ENCODE data around the gene SPTA1. TPM values are rescaled to one million over a fixed set of nuclear protein-coding genes. Genes with fewer than 3 reads are reported as not detected.

Gene SPTA1
- total and polyA plus RNA-seq, 12 donors, result under 0.01 to 2.8 (median 0.19) TPM; not detected in 7

GRCh38 chr1:158644449-158644848 is 42.1 kb downstream of the SPTA1 start:
- Histone ChIP-seq H3K4me1 (replicated peaks in 1 of 2) (no peaks in the 10 kb centered on the region), H3K9me3 (replicated peaks in 1 of 3) (no peaks in the 10 kb centered on the region), H3K4me3 (no peak overlapping the region), H3K36me3 (replicated peaks in 1 of 2) (no peaks in the 10 kb centered on the region), H3K27me3 (no peaks in the 10 kb centered on the region), H3K27ac (no peak overlapping the region)
- no peak for DNase-seq
- no peak for TF ChIP-seq CTCF (IDR thresholded peaks at IDR 0.05)
- intact Hi-C loops (cut with DNase I), result no loop called here
- 48 to 65% (median 60%) methylated on average over 2 of the region's 2 CpGs for WGBS, 4 donors

GRCh38 chr1:158638904-158639303 is 47.6 kb downstream of the SPTA1 start:
- H3K4me3 ChIP-seq, result no peak overlapping the region
- DNase-seq, result no peak
- no peaks in the 10 kb centered on the region for H3K4me1 ChIP-seq (replicated peaks in 1 of 2)
- TF ChIP-seq POLR2A (IDR thresholded peaks at IDR 0.05) (no peak), CTCF (IDR thresholded peaks at IDR 0.05) (no peak)
- H3K27me3 ChIP-seq, result no peaks in the 10 kb centered on the region
- H3K9me3 ChIP-seq (replicated peaks in 1 of 3), result no peaks in the 10 kb centered on the region
- H3K27ac ChIP-seq, result no peak overlapping the region
- intact Hi-C loops (cut with DNase I), result no loop called here
- H3K36me3 ChIP-seq (replicated peaks in 1 of 2), result no peaks in the 10 kb centered on the region

GRCh38 chr1:158638146-158638545 is 48.4 kb downstream of the SPTA1 start:
- H3K4me1 ChIP-seq (replicated peaks in 1 of 2), result no peaks in the 10 kb centered on the region
- no peaks in the 10 kb centered on the region for H3K36me3 ChIP-seq (replicated peaks in 1 of 2)
- H3K9me3 ChIP-seq (replicated peaks in 1 of 3), result no peaks in the 10 kb centered on the region
- DNase-seq, result no peak
- 90 to 92% (median 91%) methylated on average over 4 of the region's 4 CpGs for WGBS, 4 donors
- intact Hi-C loops (cut with DNase I), result no loop called here
- TF ChIP-seq POLR2A (IDR thresholded peaks at IDR 0.05) (no peak), CTCF (IDR thresholded peaks at IDR 0.05) (no peak)
- H3K27me3 ChIP-seq, result no peaks in the 10 kb centered on the region
- H3K27ac ChIP-seq, result no peak overlapping the region
- H3K4me3 ChIP-seq, result no peak overlapping the region

GRCh38 chr1:158613764-158614163 is 72.8 kb downstream of the SPTA1 start:
- H3K4me1 ChIP-seq (replicated peaks in 1 of 2), result no peaks in the 10 kb centered on the region
- no peak overlapping the region for H3K27ac ChIP-seq
- DNase-seq, result no peak
- no peaks in the 10 kb centered on the region for H3K36me3 ChIP-seq (replicated peaks in 1 of 2)
- no peaks in the 10 kb centered on the region for H3K27me3 ChIP-seq
- H3K9me3 ChIP-seq (replicated peaks in 1 of 3), result no peaks in the 10 kb centered on the region
- H3K4me3 ChIP-seq, result no peak overlapping the region
- TF ChIP-seq POLR2A (IDR thresholded peaks at IDR 0.05) (no peak), CTCF (IDR thresholded peaks at IDR 0.05) (no peak)
- WGBS, 4 donors, result 76 to 87% (median 84%) methylated on average over 3 of the region's 3 CpGs
- intact Hi-C loops (cut with DNase I), result no loop called here

Measured in adrenal gland (tissue), 12 donors.